Activated CD8-positive, alpha-beta T cell treated with anti-CD3 and anti-CD28 coated beads, Interleukin-2, amount 10 ng/mL, durations not matched to agents 7 days and 5 days (primary cell): ENCODE measurements around the gene PCDHB11. TPM values are rescaled to one million over a fixed set of nuclear protein-coding genes. Genes with fewer than 3 reads are reported as not detected.
"Not testable (repeated sequence)": the region's sequence is repeated elsewhere in the genome, so short reads cannot be mapped to it uniquely, and the experiment has no call there.

Source experiments
- ATAC-seq: fragments of 150-1000 bp; cut with Tn5 transposase; one replicate; pipeline ENCODE4 v1.10.0; 2021; ENCODE audit warnings: moderate library complexity
- CTCF ChIA-PET: fragments of 350-600 bp; sonication (Branson Sonifier 250); formaldehyde crosslinking; loops from one replicate; lab custom pipeline; 2021; ENCODE audit warnings: antibody characterized with exemption; lab: Charles Lee
- POLR2A ChIA-PET: fragments of 350-600 bp; sonication (Branson Sonifier 250); formaldehyde crosslinking; loops from one replicate; lab custom pipeline; 2021; ENCODE audit warnings: antibody characterized with exemption; lab: Charles Lee
- DNase-seq: peaks from one replicate; pipeline ENCODE4 v3.0.0-alpha.2; 2020
- H3K27ac Mint-ChIP-seq: one replicate; pipeline ENCODE4 v1.8.0; 2021; ENCODE audit warnings: mild to moderate bottlenecking, mixed read lengths
- H3K27me3 Mint-ChIP-seq: one replicate; pipeline ENCODE4 v1.8.0; 2021; ENCODE audit warnings: low read depth, mixed read lengths
- H3K36me3 Mint-ChIP-seq: one replicate; pipeline ENCODE4 v1.8.0; 2021; ENCODE audit warnings: low read depth, mixed read lengths
- H3K4me1 Mint-ChIP-seq: one replicate; pipeline ENCODE4 v1.8.0; 2021; ENCODE audit warnings: low read depth, mixed read lengths
- H3K4me3 Mint-ChIP-seq: one replicate; pipeline ENCODE4 v1.8.0; 2021; ENCODE audit warnings: mild to moderate bottlenecking, mixed read lengths
- H3K9me3 Mint-ChIP-seq: one replicate; pipeline ENCODE4 v1.8.0; 2022; ENCODE audit warnings: mixed read lengths; ENCODE audit not compliant: insufficient read depth
- total RNA-seq, 2 experiments: library from RNA; stranded (reverse); gene quantifications; one replicate each; pipeline ENCODE4 v1.2.3, GENCODE V29; 2021

The PCDHB11 gene
- total RNA-seq, 2 experiments from 2014 or later, result not detected

GRCh38 chr5:141192110-141192725 is 7.2 kb upstream of the PCDHB11 start, which contains the start of gene PCDHB10:
Gene PCDHB10 (plus strand): TSS chr5:141192353. CDS start chr5:141192553, 200 bp downstream.
- H3K36me3 Mint-ChIP-seq, result peaks cover 3% of the 10 kb centered on the region
- peak; percentile 33 for DNase-seq
- H3K4me3 Mint-ChIP-seq, result no peak within 1 kb of the TSS
- no peak for ATAC-seq
- peaks cover 17% of the 10 kb centered on the region for H3K9me3 Mint-ChIP-seq
- H3K27me3 Mint-ChIP-seq, result peaks cover 4% of the 10 kb centered on the region
- no peaks in the 10 kb centered on the region for H3K4me1 Mint-ChIP-seq
- ChIA-PET POLR2A (no interaction called here), CTCF (interaction anchor here (1.5 to 1.6 kb wide), 2 partner anchors 10 to 229 kb away, joined by 3 to 4 read pairs; partner anchors contain the start of gene PCDHGA11)
- H3K27ac Mint-ChIP-seq, result no peak within 1 kb of the TSS

DNA sequence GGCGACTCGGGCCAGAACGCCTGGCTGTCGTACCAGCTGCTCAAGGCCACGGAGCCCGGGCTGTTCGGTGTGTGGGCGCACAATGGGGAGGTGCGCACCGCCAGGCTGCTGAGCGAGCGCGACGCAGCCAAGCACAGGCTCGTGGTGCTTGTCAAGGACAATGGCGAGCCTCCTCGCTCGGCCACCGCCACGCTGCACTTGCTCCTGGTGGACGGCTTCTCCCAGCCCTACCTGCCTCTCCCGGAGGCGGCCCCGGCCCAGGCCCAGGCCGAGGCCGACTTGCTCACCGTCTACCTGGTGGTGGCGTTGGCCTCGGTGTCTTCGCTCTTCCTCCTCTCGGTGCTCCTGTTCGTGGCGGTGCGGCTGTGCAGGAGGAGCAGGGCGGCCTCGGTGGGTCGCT is 5.1 kb upstream of the PCDHB11 start:
- H3K36me3 Mint-ChIP-seq, DNase-seq, H3K4me1 Mint-ChIP-seq, CTCF ChIA-PET, H3K4me3 Mint-ChIP-seq, POLR2A ChIA-PET, H3K27ac Mint-ChIP-seq, H3K27me3 Mint-ChIP-seq, ATAC-seq: not testable (repeated sequence)
- H3K9me3 Mint-ChIP-seq, result peaks cover 12% of the 10 kb centered on the region

GRCh38 chr5:141196363-141196762 is 3.1 kb upstream of the PCDHB11 start:
- Mint-ChIP-seq H3K4me3 (no peak overlapping the region), H3K36me3 (no peaks in the 10 kb centered on the region), H3K9me3 (peaks cover 24% of the 10 kb centered on the region), H3K4me1 (no peaks in the 10 kb centered on the region), H3K27ac (no peak overlapping the region), H3K27me3 (no peaks in the 10 kb centered on the region)
- ATAC-seq (no peak), DNase-seq (no peak)
- CTCF ChIA-PET, result interaction anchor here (1.7 kb wide), 1 partner anchor 9 kb away, joined by 5 read pairs; the partner anchor contains the start of gene PCDHB9
- POLR2A ChIA-PET, result no interaction called here

- CTCF ChIA-PET, H3K36me3 Mint-ChIP-seq, DNase-seq, H3K27me3 Mint-ChIP-seq, H3K27ac Mint-ChIP-seq, H3K4me3 Mint-ChIP-seq, H3K4me1 Mint-ChIP-seq, ATAC-seq, POLR2A ChIA-PET: not testable (repeated sequence)
- peaks cover 17% of the 10 kb centered on the region for H3K9me3 Mint-ChIP-seq
These were observed 1.7 kb downstream of the PCDHB11 start for GRCh38 chr5:141201126-141201525.

DNA sequence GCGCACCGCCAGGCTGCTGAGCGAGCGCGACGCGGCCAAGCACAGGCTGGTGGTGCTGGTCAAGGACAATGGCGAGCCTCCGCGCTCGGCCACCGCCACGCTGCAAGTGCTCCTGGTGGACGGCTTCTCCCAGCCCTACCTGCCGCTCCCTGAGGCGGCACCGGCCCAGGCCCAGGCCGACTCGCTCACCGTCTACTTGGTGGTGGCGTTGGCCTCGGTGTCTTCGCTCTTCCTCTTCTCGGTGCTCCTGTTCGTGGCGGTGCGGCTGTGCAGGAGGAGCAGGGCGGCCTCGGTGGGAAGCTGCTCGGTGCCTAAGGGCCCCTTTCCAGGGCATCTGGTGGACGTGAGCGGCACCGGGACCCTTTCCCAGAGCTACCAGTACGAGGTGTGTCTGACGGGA is 2.2 kb downstream of the PCDHB11 start:
- ATAC-seq, DNase-seq, H3K4me1 Mint-ChIP-seq, CTCF ChIA-PET, H3K4me3 Mint-ChIP-seq, POLR2A ChIA-PET, H3K36me3 Mint-ChIP-seq, H3K27me3 Mint-ChIP-seq: not testable (repeated sequence)
- Mint-ChIP-seq H3K27ac (peak overlapping the region; percentile 49), H3K9me3 (peaks cover 17% of the 10 kb centered on the region)

DNA sequence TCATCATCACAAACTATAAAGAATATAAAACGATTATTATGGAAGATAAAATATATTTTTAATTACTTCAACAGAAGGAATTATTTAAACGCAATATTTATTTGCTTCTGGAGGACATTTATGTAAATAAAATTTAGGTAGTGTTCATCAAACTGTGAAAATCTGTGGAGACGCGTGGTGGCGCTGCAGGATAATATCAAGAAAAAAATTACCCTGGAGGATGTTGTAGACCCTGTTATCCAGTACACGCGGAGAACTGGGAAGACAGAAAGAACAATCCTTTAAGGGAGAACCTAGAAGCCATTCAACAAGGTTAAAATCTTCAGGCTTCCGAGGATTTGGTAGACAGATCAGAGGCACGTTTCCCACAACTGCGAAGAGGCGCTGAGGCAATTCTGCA is 9.1 kb downstream of the PCDHB11 start, which contains the start of gene PCDHB12:
TSS of gene PCDHB12 (plus strand) at position 242 of the 400 bp plus-strand sequence. CDS start 189 bp downstream, outside the sequence.
- no peak for DNase-seq
- no peak for ATAC-seq
- POLR2A ChIA-PET, result no interaction called here
- Mint-ChIP-seq H3K4me3 (no peak within 1 kb of the TSS), H3K27me3 (peaks cover 7% of the 10 kb centered on the region), H3K9me3 (peaks cover 14% of the 10 kb centered on the region), H3K4me1 (no peaks in the 10 kb centered on the region), H3K36me3 (peaks cover 5% of the 10 kb centered on the region), H3K27ac (no peak within 1 kb of the TSS)
- CTCF ChIA-PET, result interaction anchor here (0.7 kb wide), 1 partner anchor 9 kb away, joined by 3 read pairs; no protein-coding TSS in a partner anchor

GRCh38 chr5:141210281-141210680 is 10.9 kb downstream of the PCDHB11 start:
- Mint-ChIP-seq H3K9me3 (peaks cover 22% of the 10 kb centered on the region), H3K27me3 (peaks cover 16% of the 10 kb centered on the region)
- POLR2A ChIA-PET, CTCF ChIA-PET, H3K27ac Mint-ChIP-seq, H3K36me3 Mint-ChIP-seq, H3K4me1 Mint-ChIP-seq, ATAC-seq, DNase-seq, H3K4me3 Mint-ChIP-seq: not testable (repeated sequence)

DNA sequence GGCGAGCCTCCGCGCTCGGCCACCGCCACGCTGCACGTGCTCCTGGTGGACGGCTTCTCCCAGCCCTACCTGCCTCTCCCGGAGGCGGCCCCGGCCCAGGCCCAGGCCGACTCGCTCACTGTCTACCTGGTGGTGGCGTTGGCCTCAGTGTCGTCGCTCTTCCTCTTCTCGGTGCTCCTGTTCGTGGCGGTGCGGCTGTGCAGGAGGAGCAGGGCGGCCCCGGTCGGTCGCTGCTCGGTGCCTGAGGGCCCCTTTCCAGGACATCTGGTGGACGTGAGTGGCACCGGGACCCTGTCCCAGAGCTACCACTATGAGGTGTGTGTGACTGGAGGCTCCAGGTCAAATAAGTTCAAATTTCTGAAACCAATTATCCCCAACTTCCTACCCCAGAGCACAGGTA is 11.4 kb downstream of the PCDHB11 start:
- ATAC-seq, DNase-seq, CTCF ChIA-PET, H3K4me1 Mint-ChIP-seq, H3K36me3 Mint-ChIP-seq, H3K4me3 Mint-ChIP-seq, H3K27ac Mint-ChIP-seq, POLR2A ChIA-PET: not testable (repeated sequence)
- H3K9me3 Mint-ChIP-seq, result peaks cover 25% of the 10 kb centered on the region
- peaks cover 17% of the 10 kb centered on the region for H3K27me3 Mint-ChIP-seq

DNA sequence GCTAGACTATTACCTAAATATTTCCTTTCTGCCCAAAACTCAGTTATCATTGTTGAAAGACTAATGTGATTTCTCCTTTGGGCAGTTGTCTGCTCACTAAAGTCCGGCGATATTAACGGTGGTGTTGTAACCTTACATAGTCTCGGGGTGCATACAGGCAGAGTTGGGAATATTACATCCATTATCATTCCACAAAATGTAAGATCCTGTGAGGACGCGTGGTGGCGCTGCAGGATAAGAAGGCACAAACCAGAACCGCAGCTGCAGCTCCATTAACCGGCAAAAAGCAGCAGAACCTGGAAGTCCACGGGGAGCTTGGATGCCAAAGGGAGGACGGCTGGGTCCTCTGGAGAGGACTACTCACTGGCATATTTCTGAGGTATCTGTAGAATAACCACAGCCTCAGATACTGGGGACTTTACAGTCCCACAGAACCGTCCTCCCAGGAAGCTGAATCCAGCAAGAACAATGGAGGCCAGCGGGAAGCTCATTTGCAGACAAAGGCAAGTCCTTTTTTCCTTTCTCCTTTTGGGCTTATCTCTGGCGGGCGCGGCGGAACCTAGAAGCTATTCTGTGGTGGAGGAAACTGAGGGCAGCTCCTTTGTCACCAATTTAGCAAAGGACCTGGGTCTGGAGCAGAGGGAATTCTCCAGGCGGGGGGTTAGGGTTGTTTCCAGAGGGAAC is 14.4 kb downstream of the PCDHB11 start, which contains the start of gene PCDHB13:
TSS of gene PCDHB13 (plus strand) at position 264 of the 684 bp plus-strand sequence. CDS start at position 469, 205 bp downstream.
- CTCF ChIA-PET, POLR2A ChIA-PET, H3K4me1 Mint-ChIP-seq, H3K36me3 Mint-ChIP-seq, DNase-seq, ATAC-seq, H3K27ac Mint-ChIP-seq, H3K4me3 Mint-ChIP-seq: not testable (repeated sequence)
- H3K9me3 Mint-ChIP-seq, result peaks cover 27% of the 10 kb centered on the region
- peaks cover 18% of the 10 kb centered on the region for H3K27me3 Mint-ChIP-seq

GRCh38 chr5:141214583-141214982 is 15.2 kb downstream of the PCDHB11 start:
- H3K27ac Mint-ChIP-seq, DNase-seq, H3K4me1 Mint-ChIP-seq, ATAC-seq, POLR2A ChIA-PET, H3K36me3 Mint-ChIP-seq, H3K4me3 Mint-ChIP-seq, CTCF ChIA-PET: not testable (repeated sequence)
- peaks cover 27% of the 10 kb centered on the region for H3K9me3 Mint-ChIP-seq
- H3K27me3 Mint-ChIP-seq, result peaks cover 18% of the 10 kb centered on the region

DNA sequence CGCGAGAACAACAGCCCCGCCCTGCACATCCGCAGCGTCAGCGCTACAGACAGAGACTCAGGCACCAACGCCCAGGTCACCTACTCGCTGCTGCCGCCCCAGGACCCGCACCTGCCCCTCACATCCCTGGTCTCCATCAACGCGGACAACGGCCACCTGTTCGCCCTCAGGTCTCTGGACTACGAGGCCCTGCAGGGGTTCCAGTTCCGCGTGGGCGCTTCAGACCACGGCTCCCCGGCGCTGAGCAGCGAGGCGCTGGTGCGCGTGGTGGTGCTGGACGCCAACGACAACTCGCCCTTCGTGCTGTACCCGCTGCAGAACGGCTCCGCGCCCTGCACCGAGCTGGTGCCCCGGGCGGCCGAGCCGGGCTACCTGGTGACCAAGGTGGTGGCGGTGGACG is 16.1 kb downstream of the PCDHB11 start:
- H3K4me3 Mint-ChIP-seq, H3K4me1 Mint-ChIP-seq, CTCF ChIA-PET, POLR2A ChIA-PET, H3K27ac Mint-ChIP-seq, ATAC-seq, DNase-seq, H3K36me3 Mint-ChIP-seq: not testable (repeated sequence)
- H3K27me3 Mint-ChIP-seq, result peaks cover 18% of the 10 kb centered on the region
- peaks cover 22% of the 10 kb centered on the region for H3K9me3 Mint-ChIP-seq

GRCh38 chr5:141216035-141216434 is 16.6 kb downstream of the PCDHB11 start:
- H3K27ac Mint-ChIP-seq, H3K4me3 Mint-ChIP-seq, POLR2A ChIA-PET, ATAC-seq, DNase-seq, CTCF ChIA-PET, H3K4me1 Mint-ChIP-seq, H3K36me3 Mint-ChIP-seq: not testable (repeated sequence)
- H3K27me3 Mint-ChIP-seq, result peaks cover 18% of the 10 kb centered on the region
- peaks cover 19% of the 10 kb centered on the region for H3K9me3 Mint-ChIP-seq
